Tibial artery (tissue), 4 donors: ENCODE measurements around the gene ECSCR.
"Not testable (repeated sequence)": the region's sequence is repeated elsewhere in the genome, so short reads cannot be mapped to it uniquely, and the experiment has no call there.

Source experiments
- DNase-seq, 2 donors: peaks; one replicate each; pipeline ENCODE4 v3.0.0-alpha.2; 2019
- H3K27ac ChIP-seq, 2 donors: fragments of 200-600 bp; sonication (generic) in 1 of 2; 1 replicate in 1 of 2; 2 replicates in 1 of 2; pipeline ENCODE4 v1.5.1; 2018 to 2019; ENCODE audit warnings: mild to moderate bottlenecking in 1 of 2
- H3K27me3 ChIP-seq, 2 donors: fragments of 200-600 bp; sonication (generic) in 1 of 2; one replicate each; pipeline versions ENCODE4 v1.5.1 to v1.6.0; 2016 to 2019
- H3K36me3 ChIP-seq, 3 donors: fragments of 200-600 bp; sonication (generic) in 2 of 3; one replicate each; pipeline ENCODE4 v1.5.1; 2016 to 2019; ENCODE audit warnings: mild to moderate bottlenecking in 2 of 3
- H3K4me1 ChIP-seq, 4 donors: fragments of 200-600 bp; sonication (generic) in 2 of 4; 1 replicate in 3 of 4; 2 replicates in 1 of 4; pipeline ENCODE4 v1.5.1; 2016 to 2019
- H3K4me3 ChIP-seq, 2 donors: fragments of 200-600 bp; sonication (generic) in 1 of 2; 1 replicate in 1 of 2; 2 replicates in 1 of 2; pipeline ENCODE4 v1.5.1; 2018 to 2019; ENCODE audit warnings: mild to moderate bottlenecking in 2 of 2
- H3K9me3 ChIP-seq, 3 donors: fragments of 200-600 bp; sonication (generic) in 1 of 3; one replicate each; pipeline ENCODE4 v1.5.1; 2016 to 2019
- CTCF ChIP-seq, 2 experiments: fragments of 200-600 bp in 1 of 2; fragments of 450-650 bp in 1 of 2; IDR thresholded peaks; one replicate each; pipeline ENCODE4 v1.5.1; 2017 to 2019; ENCODE audit warnings: antibody characterized with exemption in 2 of 2, mild to moderate bottlenecking in 1 of 2, moderate library complexity in 1 of 2
- intact Hi-C: fragments of 100-400 bp; cut with DNase I; formaldehyde crosslinking; loops from one replicate; pipeline ENCODE4 v1.15.0; 2023; ENCODE audit warnings: low total_unique reads

ECSCR gene

GRCh38 chr5:139445325-139446170 lies 17.0 kb downstream of the ECSCR start:
- H3K27ac ChIP-seq, result no peak overlapping the region
- peaks cover 0 to under 1% (median 0%) of the 10 kb centered on the region in 4 donors for H3K4me1 ChIP-seq
- TF ChIP-seq CTCF (IDR thresholded peaks at IDR 0.05), result no peak
- DNase-seq, result peak; percentile 8 to 19
- no peaks in the 10 kb centered on the region for H3K27me3 ChIP-seq
- intact Hi-C loops, result no loop called here
- H3K9me3 ChIP-seq, result no peaks in the 10 kb centered on the region
- H3K36me3 ChIP-seq, result no peaks in the 10 kb centered on the region
- H3K4me3 ChIP-seq, result no peak overlapping the region

- H3K4me1 ChIP-seq, result peaks cover 0 to 10% (median 6%) of the 10 kb centered on the region in 4 donors
- H3K27me3 ChIP-seq, result no peaks in the 10 kb centered on the region
- no peak overlapping the region for H3K27ac ChIP-seq
- no peaks in the 10 kb centered on the region for H3K9me3 ChIP-seq
- no peak overlapping the region for H3K4me3 ChIP-seq
- DNase-seq, result peak in 1 of 2 donors; percentile 5
- no peak for TF ChIP-seq CTCF (IDR thresholded peaks at IDR 0.05)
- intact Hi-C loops, result no loop called here
- H3K36me3 ChIP-seq, result no peaks in the 10 kb centered on the region
Observed at GRCh38 chr5:139443831-139444453, 18.6 kb downstream of the ECSCR start.

- peaks cover 0 to 19% (median 8%) of the 10 kb centered on the region in 4 donors for H3K4me1 ChIP-seq
- intact Hi-C loops, H3K36me3 ChIP-seq, H3K9me3 ChIP-seq, H3K4me3 ChIP-seq, H3K27me3 ChIP-seq: not testable (repeated sequence)
- H3K27ac ChIP-seq, result peak overlapping the region; percentile 92 to 97
- DNase-seq, result peak in 1 of 2 donors; percentile 45
Observed at GRCh38 chr5:139440416-139440815, 22.1 kb downstream of the ECSCR start.

GRCh38 chr5:139439013-139439903 lies 23.3 kb downstream of the ECSCR start, which contains the start of gene DNAJC18:
DNAJC18 (minus strand) TSS chr5:139439525; CDS start chr5:139439445, 80 bp downstream.
- H3K4me1 ChIP-seq, result peaks cover 0 to 19% (median 8%) of the 10 kb centered on the region in 4 donors
- no peak for TF ChIP-seq CTCF (IDR thresholded peaks at IDR 0.05)
- H3K27me3 ChIP-seq, result no peaks in the 10 kb centered on the region
- DNase-seq, result peak; percentile 96 to 97
- peak within 1 kb of the TSS; percentile 92 to 97 for H3K27ac ChIP-seq
- no peaks in the 10 kb centered on the region for H3K9me3 ChIP-seq
- peak within 1 kb of the TSS; percentile 62 to 81 for H3K4me3 ChIP-seq
- H3K36me3 ChIP-seq, result peaks cover 10 to 16% (median 14%) of the 10 kb centered on the region in 3 donors
- intact Hi-C loops, result no loop called here

GRCh38 chr5:139438707-139439012 lies 23.9 kb downstream of the ECSCR start:
- no peak for DNase-seq

More at GRCh38 chr5:139438707-139439012, 23.9 kb downstream of the ECSCR start:
- H3K9me3 ChIP-seq, result no peaks in the 10 kb centered on the region
- peaks cover 16 to 22% (median 20%) of the 10 kb centered on the region in 3 donors for H3K36me3 ChIP-seq
- H3K27ac ChIP-seq, result peak overlapping the region; percentile 92 to 97
- H3K4me1 ChIP-seq, result peaks cover 0 to 19% (median 8%) of the 10 kb centered on the region in 4 donors
- no peaks in the 10 kb centered on the region for H3K27me3 ChIP-seq
- intact Hi-C loops, result no loop called here
- peak overlapping the region; percentile 62 to 81 for H3K4me3 ChIP-seq
- no peak for TF ChIP-seq CTCF (IDR thresholded peaks at IDR 0.05)
